Central memory CD8-positive, alpha-beta T cell (primary cell): ENCODE data around the gene ANKRD40.
"Not testable (repeated sequence)": the region's sequence is repeated elsewhere in the genome, so short reads cannot be mapped to it uniquely, and the experiment has no call there.

ENCODE experiments used
- ATAC-seq: fragments of 150-1000 bp; cut with Tn5 transposase; replicated peaks from 2 replicates; pipeline ENCODE4 v1.10.0; 2022; ENCODE audit warnings: mild to moderate bottlenecking, moderate FRiP score, moderate number of reproducible peaks; ENCODE audit not compliant: poor library complexity, severe bottlenecking; ENCODE audit errors: extremely low read depth
- DNase-seq, 2 donors: peaks; one replicate each; pipeline ENCODE4 v3.0.0; 2021; ENCODE audit warnings: low spot score in 2 of 2
- H3K27ac Mint-ChIP-seq: one replicate; pipeline ENCODE4 v1.8.0; 2022; ENCODE audit warnings: low read depth, mild to moderate bottlenecking, moderate library complexity, mixed read lengths
- H3K27me3 Mint-ChIP-seq: one replicate; pipeline ENCODE4 v1.8.0; 2022; ENCODE audit warnings: mixed read lengths
- H3K36me3 Mint-ChIP-seq: one replicate; pipeline ENCODE4 v1.8.0; 2022; ENCODE audit warnings: mild to moderate bottlenecking, moderate library complexity, mixed read lengths; ENCODE audit not compliant: insufficient read depth
- H3K4me1 Mint-ChIP-seq: one replicate; pipeline ENCODE4 v1.8.0; 2022; ENCODE audit warnings: mixed read lengths
- H3K4me3 Mint-ChIP-seq: one replicate; pipeline ENCODE4 v1.8.0; 2022; ENCODE audit warnings: mild to moderate bottlenecking, moderate library complexity, mixed read lengths
- H3K9me3 Mint-ChIP-seq: one replicate; pipeline ENCODE4 v1.8.0; 2022; ENCODE audit warnings: mixed read lengths

The ANKRD40 gene

DNA sequence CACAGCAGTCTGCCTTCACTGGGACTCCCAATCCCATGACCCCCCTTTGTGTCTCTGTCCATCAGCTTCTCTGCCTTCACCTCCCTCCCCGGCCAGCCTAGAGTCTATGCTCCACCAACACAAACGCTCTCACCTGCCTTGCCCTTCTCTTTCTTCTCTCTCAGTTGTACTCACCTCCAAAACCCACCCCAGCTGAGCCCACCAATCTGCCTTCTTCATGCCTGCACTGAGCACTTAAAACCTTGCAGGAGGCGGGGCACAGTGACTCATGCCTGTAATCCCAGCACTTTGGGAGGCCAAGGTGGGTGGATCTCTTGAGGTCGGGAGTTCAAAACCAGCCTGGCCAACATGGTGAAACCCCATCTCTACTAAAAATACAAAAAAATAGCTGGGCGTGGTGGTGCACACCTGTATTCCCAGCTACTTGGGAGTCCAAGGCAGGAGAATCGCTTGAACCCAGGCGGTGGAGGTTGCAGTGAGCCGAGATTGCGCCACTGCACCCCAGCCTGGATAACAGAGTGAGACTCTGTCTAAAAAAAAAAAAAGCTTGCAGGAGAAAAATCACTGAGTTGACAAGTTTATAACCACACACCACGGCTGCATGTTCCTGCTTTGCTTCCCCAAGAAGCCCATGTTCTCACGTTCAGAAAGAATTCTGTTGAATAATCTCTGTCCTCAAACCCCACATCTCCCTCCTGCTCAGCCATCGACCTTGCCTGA is 27.0 kb downstream of the ANKRD40 start:
- H3K9me3 Mint-ChIP-seq, H3K27ac Mint-ChIP-seq, H3K4me3 Mint-ChIP-seq, H3K36me3 Mint-ChIP-seq, DNase-seq, ATAC-seq: not testable (repeated sequence)
- Mint-ChIP-seq H3K4me1 (peaks cover 11% of the 10 kb centered on the region), H3K27me3 (peaks cover 60% of the 10 kb centered on the region)

GRCh38 chr17:50680126-50680525 is 27.6 kb downstream of the ANKRD40 start:
- ATAC-seq (no peak), DNase-seq (no peak)
- Mint-ChIP-seq H3K4me3 (no peak overlapping the region), H3K36me3 (peaks cover 2% of the 10 kb centered on the region), H3K9me3 (no peaks in the 10 kb centered on the region), H3K4me1 (peaks cover 11% of the 10 kb centered on the region), H3K27ac (no peak overlapping the region), H3K27me3 (peaks cover 60% of the 10 kb centered on the region)

GRCh38 chr17:50679008-50679544 is 28.6 kb downstream of the ANKRD40 start:
- Mint-ChIP-seq H3K27ac (no peak overlapping the region), H3K9me3 (no peaks in the 10 kb centered on the region), H3K27me3 (peaks cover 60% of the 10 kb centered on the region), H3K4me3 (no peak overlapping the region), H3K36me3 (peaks cover 2% of the 10 kb centered on the region), H3K4me1 (peaks cover 11% of the 10 kb centered on the region)
- no peak for ATAC-seq
- no peak for DNase-seq

DNA sequence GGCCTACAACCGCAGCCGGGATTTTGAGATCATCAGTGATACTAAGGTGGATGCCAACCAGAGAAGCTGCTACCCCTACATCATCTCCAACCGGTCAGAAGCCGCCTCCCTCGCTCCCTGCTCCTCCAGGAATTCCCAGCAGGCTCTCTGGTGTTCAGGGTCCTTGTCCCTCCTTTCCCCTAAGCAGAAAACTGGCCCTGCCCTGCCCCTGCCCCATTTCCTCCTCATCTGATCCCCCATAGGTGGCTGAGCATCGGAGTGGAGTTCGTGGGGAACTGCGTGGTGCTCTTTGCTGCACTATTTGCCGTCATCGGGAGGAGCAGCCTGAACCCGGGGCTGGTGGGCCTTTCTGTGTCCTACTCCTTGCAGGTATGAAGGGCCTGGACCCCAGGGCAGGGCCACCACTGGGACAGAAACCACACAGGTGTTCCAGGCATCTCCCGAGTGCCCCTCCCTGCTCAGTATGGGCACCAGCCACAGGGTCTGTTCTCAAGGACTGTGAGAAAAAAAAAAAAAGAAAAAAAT is 29.8 kb downstream of the ANKRD40 start:
- H3K4me3 Mint-ChIP-seq = no peak overlapping the region
- H3K27ac Mint-ChIP-seq = no peak overlapping the region
- H3K36me3 Mint-ChIP-seq = peaks cover 2% of the 10 kb centered on the region
- peaks cover 57% of the 10 kb centered on the region for H3K27me3 Mint-ChIP-seq
- no peaks in the 10 kb centered on the region for H3K9me3 Mint-ChIP-seq
- DNase-seq (no peak), ATAC-seq (no peak)
- peaks cover 11% of the 10 kb centered on the region for H3K4me1 Mint-ChIP-seq

DNA sequence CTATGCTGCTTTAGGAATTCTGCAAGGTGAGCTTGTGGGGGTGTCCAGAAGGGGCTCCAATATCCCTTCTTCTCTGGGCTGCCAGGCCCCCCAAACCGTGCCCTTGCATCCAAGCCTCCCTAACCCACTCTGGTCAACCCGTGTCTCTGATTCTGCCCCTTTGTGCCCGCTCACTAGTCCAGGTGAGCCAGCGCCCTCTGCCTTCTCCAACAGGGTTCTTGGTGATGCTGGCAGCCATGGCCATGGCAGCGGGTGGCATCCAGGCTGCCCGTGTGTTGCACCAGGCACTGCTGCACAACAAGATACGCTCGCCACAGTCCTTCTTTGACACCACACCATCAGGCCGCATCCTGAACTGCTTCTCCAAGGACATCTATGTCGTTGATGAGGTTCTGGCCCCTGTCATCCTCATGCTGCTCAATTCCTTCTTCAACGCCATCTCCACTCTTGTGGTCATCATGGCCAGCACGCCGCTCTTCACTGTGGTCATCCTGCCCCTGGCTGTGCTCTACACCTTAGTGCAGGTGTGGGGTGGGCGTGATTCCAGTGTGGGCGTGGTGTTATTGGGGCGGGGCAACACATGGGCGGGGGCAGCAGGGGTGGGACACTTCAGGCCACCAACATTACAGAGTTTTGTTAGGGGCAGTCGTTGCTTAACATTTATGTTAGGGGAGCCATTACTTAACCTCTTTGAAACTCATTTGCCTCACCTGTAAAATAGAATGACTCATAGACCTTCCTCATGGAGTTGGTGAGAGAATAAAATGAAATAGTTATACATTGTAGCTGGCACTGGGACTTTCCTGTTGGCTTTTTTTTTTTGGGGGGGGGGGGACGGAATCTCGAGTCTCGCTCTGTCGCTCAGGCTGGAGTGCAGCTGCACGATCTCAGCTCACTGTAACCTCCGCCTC is 31.4 kb downstream of the ANKRD40 start:
- H3K4me3 Mint-ChIP-seq = no peak overlapping the region
- H3K4me1 Mint-ChIP-seq = peaks cover 4% of the 10 kb centered on the region
- H3K9me3 Mint-ChIP-seq = no peaks in the 10 kb centered on the region
- no peak overlapping the region for H3K27ac Mint-ChIP-seq
- no peak for DNase-seq
- ATAC-seq = no peak
- H3K27me3 Mint-ChIP-seq = peaks cover 41% of the 10 kb centered on the region
- H3K36me3 Mint-ChIP-seq = peaks cover 2% of the 10 kb centered on the region

DNA sequence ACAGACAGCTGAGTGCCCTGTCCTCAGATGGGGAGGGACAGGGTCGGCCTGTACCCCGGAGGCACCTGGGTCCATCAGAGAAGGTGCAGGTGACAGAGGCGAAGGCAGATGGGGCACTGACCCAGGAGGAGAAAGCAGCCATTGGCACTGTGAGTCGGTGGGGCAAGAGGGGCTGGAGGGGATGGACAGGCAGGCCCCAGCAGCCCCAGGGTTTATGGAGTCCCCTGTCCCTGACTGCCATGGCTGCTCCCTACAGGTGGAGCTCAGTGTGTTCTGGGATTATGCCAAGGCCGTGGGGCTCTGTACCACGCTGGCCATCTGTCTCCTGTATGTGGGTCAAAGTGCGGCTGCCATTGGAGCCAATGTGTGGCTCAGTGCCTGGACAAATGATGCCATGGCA is 32.1 kb downstream of the ANKRD40 start:
- Mint-ChIP-seq H3K27ac (no peak overlapping the region), H3K4me3 (no peak overlapping the region), H3K36me3 (peaks cover 2% of the 10 kb centered on the region), H3K27me3 (peaks cover 34% of the 10 kb centered on the region), H3K9me3 (no peaks in the 10 kb centered on the region), H3K4me1 (no peaks in the 10 kb centered on the region)
- ATAC-seq (no peak), DNase-seq (no peak)

GRCh38 chr17:50675190-50675589 is 32.5 kb downstream of the ANKRD40 start:
- Mint-ChIP-seq H3K36me3 (peaks cover 2% of the 10 kb centered on the region), H3K9me3 (no peaks in the 10 kb centered on the region), H3K4me1 (no peaks in the 10 kb centered on the region), H3K27ac (no peak overlapping the region), H3K4me3 (no peak overlapping the region), H3K27me3 (peaks cover 30% of the 10 kb centered on the region)
- ATAC-seq = no peak
- no peak for DNase-seq

DNA sequence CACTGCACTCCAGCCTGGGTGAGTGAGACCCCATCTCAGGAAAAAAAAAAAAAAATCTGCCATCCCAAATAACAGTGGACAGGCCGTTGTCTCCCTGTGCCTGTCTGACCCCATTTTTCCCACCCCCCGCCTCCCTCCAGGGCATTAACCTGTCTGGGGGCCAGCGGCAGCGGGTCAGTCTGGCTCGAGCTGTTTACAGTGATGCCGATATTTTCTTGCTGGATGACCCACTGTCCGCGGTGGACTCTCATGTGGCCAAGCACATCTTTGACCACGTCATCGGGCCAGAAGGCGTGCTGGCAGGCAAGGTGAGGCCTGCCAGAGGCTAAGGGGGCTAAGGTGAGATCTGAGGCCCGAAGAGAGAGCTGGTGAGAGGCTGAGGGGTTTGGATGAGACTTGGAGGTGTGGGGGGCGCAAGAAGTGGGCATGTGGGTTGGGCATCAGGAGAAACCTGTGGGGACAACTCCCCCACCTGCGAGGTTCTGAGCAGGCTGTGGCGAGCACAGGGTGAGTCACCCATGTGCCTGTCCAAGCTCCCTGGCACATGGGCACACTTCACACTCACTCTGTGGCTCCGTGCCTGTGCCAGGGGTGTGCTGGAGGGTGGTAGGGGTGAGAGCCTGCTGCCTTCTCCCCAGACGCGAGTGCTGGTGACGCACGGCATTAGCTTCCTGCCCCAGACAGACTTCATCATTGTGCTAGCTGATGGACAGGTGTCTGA is 34.7 kb downstream of the ANKRD40 start:
- peaks cover 2% of the 10 kb centered on the region for H3K36me3 Mint-ChIP-seq
- no peak overlapping the region for H3K27ac Mint-ChIP-seq
- H3K9me3 Mint-ChIP-seq = no peaks in the 10 kb centered on the region
- DNase-seq (no peak), ATAC-seq (no peak)
- peaks cover 13% of the 10 kb centered on the region for H3K27me3 Mint-ChIP-seq
- H3K4me1 Mint-ChIP-seq = no peaks in the 10 kb centered on the region
- no peak overlapping the region for H3K4me3 Mint-ChIP-seq

GRCh38 chr17:50672071-50672470 is 35.6 kb downstream of the ANKRD40 start:
- no peak for ATAC-seq
- peaks cover 4% of the 10 kb centered on the region for H3K27me3 Mint-ChIP-seq

GRCh38 chr17:50668838-50669581 is 38.7 kb downstream of the ANKRD40 start:
- DNase-seq (no peak), ATAC-seq (no peak)
- Mint-ChIP-seq H3K4me1 (no peaks in the 10 kb centered on the region), H3K4me3 (no peak overlapping the region), H3K27ac (no peak overlapping the region), H3K36me3 (no peaks in the 10 kb centered on the region), H3K9me3 (no peaks in the 10 kb centered on the region), H3K27me3 (no peaks in the 10 kb centered on the region)

More at GRCh38 chr17:50672071-50672470, 35.6 kb downstream of the ANKRD40 start:
- Mint-ChIP-seq H3K36me3 (no peaks in the 10 kb centered on the region), H3K27ac (peak overlapping the region; percentile 9), H3K4me1 (no peaks in the 10 kb centered on the region), H3K4me3 (no peak overlapping the region), H3K9me3 (no peaks in the 10 kb centered on the region)
- no peak for DNase-seq

DNA sequence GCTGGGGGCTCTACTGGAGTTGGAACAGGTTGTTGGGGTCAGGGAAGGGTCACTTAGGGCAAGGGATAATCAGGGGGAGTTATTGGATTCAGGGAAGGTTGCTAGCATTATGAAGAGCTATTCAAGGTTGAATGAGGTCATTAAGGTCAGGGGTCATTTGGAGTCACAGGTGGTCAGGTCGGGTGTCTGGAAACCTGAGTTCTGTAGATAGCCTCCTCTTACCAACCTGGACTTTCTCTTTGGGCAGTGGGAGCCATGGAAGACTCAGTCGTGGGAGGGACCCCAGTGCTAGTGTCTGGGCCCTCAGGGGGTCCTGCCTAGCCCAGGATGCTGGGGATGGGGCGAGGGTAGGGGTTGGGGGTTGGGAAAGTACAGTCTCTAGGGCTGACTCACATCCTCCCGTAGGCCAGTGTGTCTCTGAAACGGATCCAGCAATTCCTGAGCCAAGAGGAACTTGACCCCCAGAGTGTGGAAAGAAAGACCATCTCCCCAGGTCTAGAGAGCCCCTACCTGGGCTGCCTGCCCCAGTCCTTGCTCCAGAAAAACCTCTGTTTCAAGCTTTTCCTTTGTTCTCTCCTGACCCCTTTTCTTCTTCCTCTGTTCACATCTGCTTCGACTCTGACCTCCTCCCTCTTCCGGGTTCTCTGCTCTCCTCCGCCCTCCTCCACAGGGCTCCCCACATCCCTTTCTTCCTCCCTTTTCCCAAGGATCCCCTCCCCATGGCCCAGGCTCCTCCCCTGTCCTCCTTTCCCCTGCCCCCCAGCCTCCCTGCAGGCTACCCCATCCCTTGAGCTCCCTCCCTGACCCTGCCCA is 39.5 kb downstream of the ANKRD40 start:
- H3K36me3 Mint-ChIP-seq = no peaks in the 10 kb centered on the region
- H3K4me1 Mint-ChIP-seq = no peaks in the 10 kb centered on the region
- DNase-seq = no peak
- H3K4me3 Mint-ChIP-seq = no peak overlapping the region
- no peaks in the 10 kb centered on the region for H3K9me3 Mint-ChIP-seq
- no peaks in the 10 kb centered on the region for H3K27me3 Mint-ChIP-seq
- no peak for ATAC-seq
- no peak overlapping the region for H3K27ac Mint-ChIP-seq
